ENCODE measurements around the gene NDFIP2. TPM values are rescaled to one million over a fixed set of nuclear protein-coding genes. Genes with fewer than 3 reads are reported as not detected.

The NDFIP2 gene
- total RNA-seq, 1 experiment from 2014 or later = 23.1 TPM

DNA sequence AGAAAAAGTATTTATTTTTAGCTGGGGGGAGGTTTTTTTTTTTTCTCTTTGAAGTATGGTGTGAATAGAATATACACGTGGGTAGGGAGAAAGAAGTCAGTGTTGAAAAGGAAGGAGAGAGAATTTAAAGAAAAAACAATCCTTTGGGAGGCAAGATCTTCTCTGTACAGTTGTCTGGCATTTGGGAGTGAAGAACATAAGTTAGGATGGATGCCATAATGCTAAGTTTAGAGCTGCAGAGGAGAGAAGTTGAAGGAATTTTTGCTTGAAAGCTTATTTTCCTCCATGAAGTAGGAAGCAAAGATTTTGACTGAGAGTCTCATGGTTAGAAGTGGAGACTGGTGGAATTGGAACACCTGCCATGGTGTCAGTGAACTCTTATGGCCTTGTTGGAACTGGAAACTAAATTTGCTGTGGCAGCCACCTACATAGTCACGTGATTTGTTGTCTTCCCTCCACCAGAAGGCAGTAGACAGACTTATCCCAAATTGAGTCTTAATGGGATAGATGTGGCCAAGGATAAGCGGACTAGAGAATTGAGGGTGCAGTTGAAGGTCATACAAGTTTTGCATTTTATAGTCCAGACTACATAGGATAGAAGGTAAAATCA lies 22.0 kb downstream of the NDFIP2 start (continued):
- no peak for TF ChIP-seq ATF2 (CRISPR knock-in tag; IDR thresholded peaks at IDR 0.05; ENCODE audit: borderline replicate concordance, low read depth)

DNA sequence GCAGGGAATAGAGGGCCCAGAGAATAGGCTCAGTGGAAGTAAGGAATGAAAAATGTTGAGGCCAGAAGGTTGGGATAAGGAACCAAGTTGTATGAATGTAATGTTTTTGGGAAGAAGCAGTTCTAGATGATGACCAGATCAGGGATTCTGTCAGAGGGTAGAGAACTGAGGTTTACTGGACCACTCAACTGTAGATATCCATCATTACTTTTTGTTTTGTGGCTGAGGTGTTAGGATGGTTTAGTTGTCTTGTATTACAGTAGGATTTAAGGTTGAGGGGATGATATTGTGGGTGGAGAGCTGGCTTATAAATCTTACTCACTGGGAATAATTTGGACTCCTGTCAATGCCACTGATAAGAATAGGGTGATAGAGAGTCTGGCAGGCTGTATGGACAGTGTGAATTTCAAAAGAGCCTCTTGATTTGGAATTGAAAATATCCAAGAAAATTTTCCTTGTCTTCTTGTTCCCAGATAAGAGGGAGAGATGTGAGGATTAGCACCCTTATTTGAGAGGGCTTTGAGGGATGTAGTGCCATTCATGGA lies 22.6 kb downstream of the NDFIP2 start:
- H3K27me3 Mint-ChIP-seq (ENCODE audit: low read depth) = no peaks in the 10 kb centered on the region
- no peaks in the 10 kb centered on the region; the same call in 1 of the 2 replicates for H3K4me1 Mint-ChIP-seq
- no peak overlapping the region for H3K4me3 Mint-ChIP-seq
- TF ChIP-seq KAT7 (CRISPR knock-in tag; IDR thresholded peaks at IDR 0.05; ENCODE audit: borderline replicate concordance) (no peak), GRHL2 (CRISPR knock-in tag; IDR thresholded peaks at IDR 0.05; ENCODE audit: insufficient replicate concordance, severe bottlenecking) (no peak), ZNF281 (CRISPR knock-in tag; IDR thresholded peaks at IDR 0.05) (no peak), FOXK1 (CRISPR knock-in tag; IDR thresholded peaks at IDR 0.05) (no peak), JAZF1 (CRISPR knock-in tag; IDR thresholded peaks at IDR 0.05) (no peak), ATF1 (CRISPR knock-in tag; IDR thresholded peaks at IDR 0.05) (no peak), ZNF396 (CRISPR knock-in tag; IDR thresholded peaks at IDR 0.05; ENCODE audit: borderline replicate concordance) (no peak)
- TF ChIP-seq, protein P1, sequence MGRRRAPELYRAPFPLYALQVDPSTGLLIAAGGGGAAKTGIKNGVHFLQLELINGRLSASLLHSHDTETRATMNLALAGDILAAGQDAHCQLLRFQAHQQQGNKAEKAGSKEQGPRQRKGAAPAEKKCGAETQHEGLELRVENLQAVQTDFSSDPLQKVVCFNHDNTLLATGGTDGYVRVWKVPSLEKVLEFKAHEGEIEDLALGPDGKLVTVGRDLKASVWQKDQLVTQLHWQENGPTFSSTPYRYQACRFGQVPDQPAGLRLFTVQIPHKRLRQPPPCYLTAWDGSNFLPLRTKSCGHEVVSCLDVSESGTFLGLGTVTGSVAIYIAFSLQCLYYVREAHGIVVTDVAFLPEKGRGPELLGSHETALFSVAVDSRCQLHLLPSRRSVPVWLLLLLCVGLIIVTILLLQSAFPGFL (CRISPR knock-in tag; IDR thresholded peaks at IDR 0.05; ENCODE audit: borderline replicate concordance) = no peak
- TF ChIP-seq, protein P2, sequence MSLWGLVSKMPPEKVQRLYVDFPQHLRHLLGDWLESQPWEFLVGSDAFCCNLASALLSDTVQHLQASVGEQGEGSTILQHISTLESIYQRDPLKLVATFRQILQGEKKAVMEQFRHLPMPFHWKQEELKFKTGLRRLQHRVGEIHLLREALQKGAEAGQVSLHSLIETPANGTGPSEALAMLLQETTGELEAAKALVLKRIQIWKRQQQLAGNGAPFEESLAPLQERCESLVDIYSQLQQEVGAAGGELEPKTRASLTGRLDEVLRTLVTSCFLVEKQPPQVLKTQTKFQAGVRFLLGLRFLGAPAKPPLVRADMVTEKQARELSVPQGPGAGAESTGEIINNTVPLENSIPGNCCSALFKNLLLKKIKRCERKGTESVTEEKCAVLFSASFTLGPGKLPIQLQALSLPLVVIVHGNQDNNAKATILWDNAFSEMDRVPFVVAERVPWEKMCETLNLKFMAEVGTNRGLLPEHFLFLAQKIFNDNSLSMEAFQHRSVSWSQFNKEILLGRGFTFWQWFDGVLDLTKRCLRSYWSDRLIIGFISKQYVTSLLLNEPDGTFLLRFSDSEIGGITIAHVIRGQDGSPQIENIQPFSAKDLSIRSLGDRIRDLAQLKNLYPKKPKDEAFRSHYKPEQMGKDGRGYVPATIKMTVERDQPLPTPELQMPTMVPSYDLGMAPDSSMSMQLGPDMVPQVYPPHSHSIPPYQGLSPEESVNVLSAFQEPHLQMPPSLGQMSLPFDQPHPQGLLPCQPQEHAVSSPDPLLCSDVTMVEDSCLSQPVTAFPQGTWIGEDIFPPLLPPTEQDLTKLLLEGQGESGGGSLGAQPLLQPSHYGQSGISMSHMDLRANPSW (CRISPR knock-in tag; conservative IDR thresholded peaks at IDR 0.05; ENCODE audit: low read depth) = no peak
- TF ChIP-seq, protein P3, sequence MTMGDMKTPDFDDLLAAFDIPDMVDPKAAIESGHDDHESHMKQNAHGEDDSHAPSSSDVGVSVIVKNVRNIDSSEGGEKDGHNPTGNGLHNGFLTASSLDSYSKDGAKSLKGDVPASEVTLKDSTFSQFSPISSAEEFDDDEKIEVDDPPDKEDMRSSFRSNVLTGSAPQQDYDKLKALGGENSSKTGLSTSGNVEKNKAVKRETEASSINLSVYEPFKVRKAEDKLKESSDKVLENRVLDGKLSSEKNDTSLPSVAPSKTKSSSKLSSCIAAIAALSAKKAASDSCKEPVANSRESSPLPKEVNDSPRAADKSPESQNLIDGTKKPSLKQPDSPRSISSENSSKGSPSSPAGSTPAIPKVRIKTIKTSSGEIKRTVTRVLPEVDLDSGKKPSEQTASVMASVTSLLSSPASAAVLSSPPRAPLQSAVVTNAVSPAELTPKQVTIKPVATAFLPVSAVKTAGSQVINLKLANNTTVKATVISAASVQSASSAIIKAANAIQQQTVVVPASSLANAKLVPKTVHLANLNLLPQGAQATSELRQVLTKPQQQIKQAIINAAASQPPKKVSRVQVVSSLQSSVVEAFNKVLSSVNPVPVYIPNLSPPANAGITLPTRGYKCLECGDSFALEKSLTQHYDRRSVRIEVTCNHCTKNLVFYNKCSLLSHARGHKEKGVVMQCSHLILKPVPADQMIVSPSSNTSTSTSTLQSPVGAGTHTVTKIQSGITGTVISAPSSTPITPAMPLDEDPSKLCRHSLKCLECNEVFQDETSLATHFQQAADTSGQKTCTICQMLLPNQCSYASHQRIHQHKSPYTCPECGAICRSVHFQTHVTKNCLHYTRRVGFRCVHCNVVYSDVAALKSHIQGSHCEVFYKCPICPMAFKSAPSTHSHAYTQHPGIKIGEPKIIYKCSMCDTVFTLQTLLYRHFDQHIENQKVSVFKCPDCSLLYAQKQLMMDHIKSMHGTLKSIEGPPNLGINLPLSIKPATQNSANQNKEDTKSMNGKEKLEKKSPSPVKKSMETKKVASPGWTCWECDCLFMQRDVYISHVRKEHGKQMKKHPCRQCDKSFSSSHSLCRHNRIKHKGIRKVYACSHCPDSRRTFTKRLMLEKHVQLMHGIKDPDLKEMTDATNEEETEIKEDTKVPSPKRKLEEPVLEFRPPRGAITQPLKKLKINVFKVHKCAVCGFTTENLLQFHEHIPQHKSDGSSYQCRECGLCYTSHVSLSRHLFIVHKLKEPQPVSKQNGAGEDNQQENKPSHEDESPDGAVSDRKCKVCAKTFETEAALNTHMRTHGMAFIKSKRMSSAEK (CRISPR knock-in tag; IDR thresholded peaks at IDR 0.05; ENCODE audit: borderline replicate concordance) = no peak
- TF ChIP-seq, protein P4, sequence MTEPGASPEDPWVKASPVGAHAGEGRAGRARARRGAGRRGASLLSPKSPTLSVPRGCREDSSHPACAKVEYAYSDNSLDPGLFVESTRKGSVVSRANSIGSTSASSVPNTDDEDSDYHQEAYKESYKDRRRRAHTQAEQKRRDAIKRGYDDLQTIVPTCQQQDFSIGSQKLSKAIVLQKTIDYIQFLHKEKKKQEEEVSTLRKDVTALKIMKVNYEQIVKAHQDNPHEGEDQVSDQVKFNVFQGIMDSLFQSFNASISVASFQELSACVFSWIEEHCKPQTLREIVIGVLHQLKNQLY (CRISPR knock-in tag; IDR thresholded peaks at IDR 0.05) = no peak
- no peak for DNase-seq (ENCODE audit: low spot score)
- ChIA-PET POLR2A (no interaction called here), CTCF (no interaction called here)
- no peaks in the 10 kb centered on the region for H3K9me3 Mint-ChIP-seq
- H3K27ac Mint-ChIP-seq = no peak overlapping the region
- no peaks in the 10 kb centered on the region for H3K36me3 Mint-ChIP-seq
- no peak for ATAC-seq

Measured in WTC11 (cell line).